Right lobe of liver (tissue), 4 donors: Measurements from ENCODE around the gene ZFP62.

Experiments used
- CTCF ChIP-seq, 4 donors: fragments of 200-600 bp in 3 of 4; fragments of 450-650 bp in 1 of 4; IDR thresholded peaks; one replicate each; pipeline versions ENCODE4 v1.5.1 to v1.8.0; 2016 to 2022; ENCODE audit warnings: antibody characterized with exemption in 4 of 4, mild to moderate bottlenecking in 2 of 4
- POLR2A ChIP-seq: fragments of 450-650 bp; IDR thresholded peaks from one replicate; pipeline ENCODE4 v1.6.1; 2017; ENCODE audit warnings: antibody characterized with exemption, mild to moderate bottlenecking
- donor health status: DM: no; HTN: no; CAD: no.
- donor health status: DM: no; HTN: no; CAD: no.
- donor health status: DM: no; HTN: yes; CAD: no.

- TF ChIP-seq CTCF (IDR thresholded peaks at IDR 0.05) = no peak
- TF ChIP-seq POLR2A = no peak
Measured at GRCh38 chr5:180811623-180812124, 49.4 kb downstream of the ZFP62 start.
